Panc1 (cell line): Measurements from ENCODE around the gene CNTN1.

Experiments
- SIN3A ChIP-seq: IDR thresholded peaks from 2 replicates; pipeline ENCODE4 v1.6.1; 2012; ENCODE audit warnings: low read depth, mild to moderate bottlenecking, low read length, moderate library complexity, borderline replicate concordance; ENCODE audit not compliant: insufficient read depth
- TF ChIP-seq, protein P1 (sequence below): fragments of 450-650 bp; IDR thresholded peaks from 2 replicates; pipeline ENCODE4 v1.5.1; 2017; ENCODE audit warnings: mild to moderate bottlenecking

DNA sequence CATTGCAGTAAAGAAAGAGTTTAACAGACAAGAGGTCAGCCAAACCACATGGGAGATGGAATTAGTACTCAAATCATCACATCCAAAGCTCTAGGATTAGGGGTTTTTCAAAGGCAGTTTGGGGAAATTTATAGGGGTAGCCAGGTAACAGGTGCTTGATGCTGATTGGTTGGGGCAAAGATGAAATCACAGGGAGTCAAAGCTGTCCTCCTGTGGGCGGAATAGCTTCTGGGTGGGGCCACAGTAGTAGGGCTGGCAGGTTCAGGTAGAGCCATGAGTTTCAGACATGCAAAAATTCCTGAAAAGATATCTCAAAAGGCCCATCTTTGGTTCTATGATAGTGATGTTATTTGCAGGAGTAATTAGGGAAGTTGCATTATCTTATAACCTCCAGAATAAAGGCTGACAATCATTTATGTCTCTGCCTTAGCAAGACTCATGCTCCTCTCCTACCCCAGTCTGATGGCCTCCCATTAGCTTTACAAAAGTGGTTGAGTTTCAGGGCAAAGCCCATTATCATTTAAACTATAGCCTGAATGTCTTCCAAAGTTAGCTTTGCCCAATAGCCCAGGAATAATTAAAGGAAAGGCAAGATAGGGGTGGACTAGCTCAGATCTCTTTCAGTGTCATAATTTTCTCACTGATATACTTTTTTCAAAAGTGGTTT is 42.1 kb upstream of the CNTN1 start:
- TF ChIP-seq, protein P1, sequence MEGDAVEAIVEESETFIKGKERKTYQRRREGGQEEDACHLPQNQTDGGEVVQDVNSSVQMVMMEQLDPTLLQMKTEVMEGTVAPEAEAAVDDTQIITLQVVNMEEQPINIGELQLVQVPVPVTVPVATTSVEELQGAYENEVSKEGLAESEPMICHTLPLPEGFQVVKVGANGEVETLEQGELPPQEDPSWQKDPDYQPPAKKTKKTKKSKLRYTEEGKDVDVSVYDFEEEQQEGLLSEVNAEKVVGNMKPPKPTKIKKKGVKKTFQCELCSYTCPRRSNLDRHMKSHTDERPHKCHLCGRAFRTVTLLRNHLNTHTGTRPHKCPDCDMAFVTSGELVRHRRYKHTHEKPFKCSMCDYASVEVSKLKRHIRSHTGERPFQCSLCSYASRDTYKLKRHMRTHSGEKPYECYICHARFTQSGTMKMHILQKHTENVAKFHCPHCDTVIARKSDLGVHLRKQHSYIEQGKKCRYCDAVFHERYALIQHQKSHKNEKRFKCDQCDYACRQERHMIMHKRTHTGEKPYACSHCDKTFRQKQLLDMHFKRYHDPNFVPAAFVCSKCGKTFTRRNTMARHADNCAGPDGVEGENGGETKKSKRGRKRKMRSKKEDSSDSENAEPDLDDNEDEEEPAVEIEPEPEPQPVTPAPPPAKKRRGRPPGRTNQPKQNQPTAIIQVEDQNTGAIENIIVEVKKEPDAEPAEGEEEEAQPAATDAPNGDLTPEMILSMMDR = no peak
- TF ChIP-seq SIN3A = no peak
